ENCODE results near the gene TMEM232. TPM values are rescaled to one million over a fixed set of nuclear protein-coding genes. Genes with fewer than 3 reads are reported as not detected.

The TMEM232 gene
- total and polyA plus RNA-seq, 2 of the 4 experiments (the other 2 are of a cell fraction), result 0.17 to 0.36 TPM

DNA sequence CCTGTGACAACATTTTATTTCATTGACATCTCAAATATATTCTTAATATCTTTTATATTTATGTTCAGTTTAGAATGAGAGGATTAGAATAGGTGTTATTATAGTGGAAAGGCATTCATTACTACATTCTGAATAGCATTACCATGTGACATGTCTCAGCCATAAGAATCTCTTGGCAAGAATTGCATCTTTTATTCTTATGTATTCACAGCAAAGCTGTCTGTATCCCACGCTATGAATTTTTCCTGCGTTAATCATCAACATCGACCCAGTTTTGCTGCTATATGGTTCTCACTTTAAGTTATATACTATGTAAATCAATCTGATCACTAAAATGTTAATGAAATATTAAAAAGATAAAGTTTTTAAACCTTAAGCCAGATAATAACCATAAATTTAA is 248.6 kb downstream of the TMEM232 start:
- intact Hi-C loops (cut with micrococcal nuclease), result no loop called here
- Histone ChIP-seq H3K36me3 (ENCODE audit: control insufficient read depth, insufficient read depth, low read length) (no peaks in the 10 kb centered on the region), H2AK9ac (replicated peaks; ENCODE audit: low read depth, low read length, poor library complexity) (no peak overlapping the region), H3K23ac (ENCODE audit: low read depth, low read length) (no peak overlapping the region), H3K18ac (ENCODE audit: low read depth, low read length) (no peak overlapping the region), H4K91ac (ENCODE audit: insufficient read depth, low read depth, low read length) (no peak overlapping the region), H4K8ac (ENCODE audit: low read depth in 2 of 2, low read length in 2 of 2) (no peak overlapping the region), H2AFZ (replicated peaks; ENCODE audit: low read length, poor library complexity) (no peak overlapping the region), H3K4me2 (ENCODE audit: low read depth, low read length) (no peak overlapping the region), H3K79me1 (ENCODE audit: low read depth in 1 of 2, low read length in 2 of 2) (no peaks in the 10 kb centered on the region), H2BK120ac (ENCODE audit: low read depth, low read length) (no peak overlapping the region), H3K9ac (ENCODE audit: low read depth, low read length) (no peak overlapping the region), H3K27me3 (ENCODE audit: control insufficient read depth, insufficient read depth, low read length) (no peaks in the 10 kb centered on the region), H3K4me3 (ENCODE audit: insufficient read depth, low read depth, low read length) (no peak overlapping the region), H3K9me3 (ENCODE audit: control insufficient read depth, insufficient read depth, low read length) (no peaks in the 10 kb centered on the region), H4K5ac (ENCODE audit: low read depth, low read length) (no peak overlapping the region), H3K9me1 (ENCODE audit: insufficient read depth, low read length) (no peaks in the 10 kb centered on the region), H2BK5ac (ENCODE audit: low read depth, low read length, poor library complexity, severe bottlenecking) (no peak overlapping the region), H2BK20ac (ENCODE audit: low read depth, low read length) (no peak overlapping the region), H3K56ac (ENCODE audit: extremely low read depth, insufficient read depth, low read length) (no peak overlapping the region), H3K27ac (ENCODE audit: insufficient read depth, low read length) (no peak overlapping the region), H2BK15ac (ENCODE audit: low read depth, low read length) (no peak overlapping the region), H3K4me1 (ENCODE audit: control insufficient read depth, insufficient read depth, low read length) (no peaks in the 10 kb centered on the region), H4K20me1 (ENCODE audit: insufficient read depth, low read length) (no peaks in the 10 kb centered on the region), H3K14ac (replicated peaks; ENCODE audit: low read depth, low read length) (no peak overlapping the region), H3K4ac (ENCODE audit: low read depth, low read length) (no peak overlapping the region), H2AK5ac (ENCODE audit: low read depth, low read length) (no peak overlapping the region)
- no peak for TF ChIP-seq CHD1 (IDR thresholded peaks at IDR 0.05; ENCODE audit: low read depth, low read length)
- TF ChIP-seq SMC3 (IDR thresholded peaks at IDR 0.05; ENCODE audit: low read depth, low read length), result no peak
- no peak for TF ChIP-seq MXI1 (IDR thresholded peaks at IDR 0.05; ENCODE audit: borderline replicate concordance, low read depth, low read length)
- TF ChIP-seq RAD21 (IDR thresholded peaks at IDR 0.05; ENCODE audit: low read length), result no peak
- TF ChIP-seq, protein P1, sequence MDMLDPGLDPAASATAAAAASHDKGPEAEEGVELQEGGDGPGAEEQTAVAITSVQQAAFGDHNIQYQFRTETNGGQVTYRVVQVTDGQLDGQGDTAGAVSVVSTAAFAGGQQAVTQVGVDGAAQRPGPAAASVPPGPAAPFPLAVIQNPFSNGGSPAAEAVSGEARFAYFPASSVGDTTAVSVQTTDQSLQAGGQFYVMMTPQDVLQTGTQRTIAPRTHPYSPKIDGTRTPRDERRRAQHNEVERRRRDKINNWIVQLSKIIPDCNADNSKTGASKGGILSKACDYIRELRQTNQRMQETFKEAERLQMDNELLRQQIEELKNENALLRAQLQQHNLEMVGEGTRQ (IDR thresholded peaks at IDR 0.05; ENCODE audit: low read depth, low read length), result no peak
- TF ChIP-seq POLR2A (IDR thresholded peaks at IDR 0.05; ENCODE audit: low read depth, low read length), result no peak
- TF ChIP-seq, protein P2, sequence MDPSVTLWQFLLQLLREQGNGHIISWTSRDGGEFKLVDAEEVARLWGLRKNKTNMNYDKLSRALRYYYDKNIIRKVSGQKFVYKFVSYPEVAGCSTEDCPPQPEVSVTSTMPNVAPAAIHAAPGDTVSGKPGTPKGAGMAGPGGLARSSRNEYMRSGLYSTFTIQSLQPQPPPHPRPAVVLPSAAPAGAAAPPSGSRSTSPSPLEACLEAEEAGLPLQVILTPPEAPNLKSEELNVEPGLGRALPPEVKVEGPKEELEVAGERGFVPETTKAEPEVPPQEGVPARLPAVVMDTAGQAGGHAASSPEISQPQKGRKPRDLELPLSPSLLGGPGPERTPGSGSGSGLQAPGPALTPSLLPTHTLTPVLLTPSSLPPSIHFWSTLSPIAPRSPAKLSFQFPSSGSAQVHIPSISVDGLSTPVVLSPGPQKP (IDR thresholded peaks at IDR 0.05; ENCODE audit: borderline replicate concordance, low read depth, low read length), result no peak
- TF ChIP-seq FOS (IDR thresholded peaks at IDR 0.05; ENCODE audit: low read depth, low read length), result no peak
- no peak for TF ChIP-seq RCOR1 (IDR thresholded peaks at IDR 0.05; ENCODE audit: insufficient replicate concordance, low read length)
- no peak for TF ChIP-seq BHLHE40 (IDR thresholded peaks at IDR 0.05; ENCODE audit: low read depth, low read length)
- no peak for TF ChIP-seq NFE2L2 (IDR thresholded peaks at IDR 0.05; ENCODE audit: low read depth, low read length)
- TF ChIP-seq CEBPB (IDR thresholded peaks at IDR 0.05; ENCODE audit: low read depth, low read length), result no peak
- TF ChIP-seq MAFK (IDR thresholded peaks at IDR 0.05; ENCODE audit: low read depth, low read length), result no peak
- TF ChIP-seq RFX5 (IDR thresholded peaks at IDR 0.05; ENCODE audit: low read depth, low read length), result no peak
- TF ChIP-seq, protein P3, sequence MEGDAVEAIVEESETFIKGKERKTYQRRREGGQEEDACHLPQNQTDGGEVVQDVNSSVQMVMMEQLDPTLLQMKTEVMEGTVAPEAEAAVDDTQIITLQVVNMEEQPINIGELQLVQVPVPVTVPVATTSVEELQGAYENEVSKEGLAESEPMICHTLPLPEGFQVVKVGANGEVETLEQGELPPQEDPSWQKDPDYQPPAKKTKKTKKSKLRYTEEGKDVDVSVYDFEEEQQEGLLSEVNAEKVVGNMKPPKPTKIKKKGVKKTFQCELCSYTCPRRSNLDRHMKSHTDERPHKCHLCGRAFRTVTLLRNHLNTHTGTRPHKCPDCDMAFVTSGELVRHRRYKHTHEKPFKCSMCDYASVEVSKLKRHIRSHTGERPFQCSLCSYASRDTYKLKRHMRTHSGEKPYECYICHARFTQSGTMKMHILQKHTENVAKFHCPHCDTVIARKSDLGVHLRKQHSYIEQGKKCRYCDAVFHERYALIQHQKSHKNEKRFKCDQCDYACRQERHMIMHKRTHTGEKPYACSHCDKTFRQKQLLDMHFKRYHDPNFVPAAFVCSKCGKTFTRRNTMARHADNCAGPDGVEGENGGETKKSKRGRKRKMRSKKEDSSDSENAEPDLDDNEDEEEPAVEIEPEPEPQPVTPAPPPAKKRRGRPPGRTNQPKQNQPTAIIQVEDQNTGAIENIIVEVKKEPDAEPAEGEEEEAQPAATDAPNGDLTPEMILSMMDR (conservative IDR thresholded peaks at IDR 0.05; ENCODE audit: low read depth, low read length), result no peak
- no peak for TF ChIP-seq MAZ (IDR thresholded peaks at IDR 0.05; ENCODE audit: borderline replicate concordance, low read depth, low read length)
- whole genome bisulfite sequencing, 2 experiments (ENCODE audit: extremely low coverage in 2 of 2, insufficient read length in 1 of 2), result no CpG with 5 or more reads among the region's 3 CpGs
- POLR2A ChIA-PET (ENCODE audit: unreplicated experiment), result no interaction called here
- CTCF ChIA-PET, result no interaction called here
- in situ Hi-C loops (cut with MboI; ENCODE audit: low sequenced_read_pairs), result no loop called here
- BruUV-seq (replicated peaks), result no TSS peak
- no peak for ATAC-seq (ENCODE audit: low read depth)
- peak; percentile 2 for DNase-seq
- dilution Hi-C loops (cut with HindIII; ENCODE audit: low sequenced_read_pairs, unreplicated experiment), result no loop called here
